Endodermal cell (in vitro differentiated cells): Measurements from ENCODE around the gene RPS23. TPM values are rescaled to one million over a fixed set of nuclear protein-coding genes. Genes with fewer than 3 reads are reported as not detected.

Experiments used
- DNase-seq: peaks from one replicate; pipeline ENCODE4 v3.0.0-alpha.2; 2017
- H3K27ac ChIP-seq: 2 replicates; pipeline ENCODE4 v1.5.1; 2013; ENCODE audit warnings: mild to moderate bottlenecking, low read depth, low read length, moderate library complexity
- H3K27me3 ChIP-seq: 2 replicates; pipeline ENCODE4 v1.6.1; 2013; ENCODE audit warnings: mild to moderate bottlenecking, low read length, moderate library complexity; ENCODE audit not compliant: insufficient read depth, control insufficient read depth, poor library complexity, severe bottlenecking
- H3K36me3 ChIP-seq: 2 replicates; pipeline ENCODE4 v1.7.0; 2013; ENCODE audit warnings: mild to moderate bottlenecking, low read length, moderate library complexity; ENCODE audit not compliant: control insufficient read depth, insufficient read depth
- H3K4me1 ChIP-seq: one replicate; pipeline ENCODE4 v1.7.0; 2013; ENCODE audit warnings: low read length; ENCODE audit not compliant: control insufficient read depth, insufficient read depth
- H3K4me3 ChIP-seq: 2 replicates; pipeline ENCODE4 v1.5.1; 2013; ENCODE audit warnings: mild to moderate bottlenecking, low read length, moderate library complexity
- H3K9ac ChIP-seq: 2 replicates; pipeline ENCODE4 v1.6.1; 2013; ENCODE audit warnings: mild to moderate bottlenecking, low read length, moderate library complexity; ENCODE audit not compliant: poor library complexity, severe bottlenecking; ENCODE audit errors: extremely low read depth
- H3K9me3 ChIP-seq: 2 replicates; pipeline ENCODE4 v1.6.1; 2013; ENCODE audit warnings: mild to moderate bottlenecking, low read length, moderate library complexity; ENCODE audit not compliant: control insufficient read depth
- H3K27ac Mint-ChIP-seq: 2 replicates; pipeline ENCODE4 v1.8.0; 2020; ENCODE audit warnings: mixed read lengths
- H3K27me3 Mint-ChIP-seq: 2 replicates; pipeline ENCODE4 v1.8.0; 2021; ENCODE audit warnings: mild to moderate bottlenecking, mixed read lengths; ENCODE audit not compliant: insufficient read depth
- H3K36me3 Mint-ChIP-seq: 2 replicates; pipeline ENCODE4 v1.8.0; 2020; ENCODE audit warnings: low read depth, mixed read lengths
- H3K4me1 Mint-ChIP-seq: 2 replicates; pipeline ENCODE4 v1.8.0; 2020; ENCODE audit warnings: mixed read lengths
- H3K4me3 Mint-ChIP-seq: 2 replicates; pipeline ENCODE4 v1.8.0; 2020; ENCODE audit warnings: mild to moderate bottlenecking, moderate library complexity, mixed read lengths
- H3K9me3 Mint-ChIP-seq: 2 replicates; pipeline ENCODE4 v1.8.0; 2020; ENCODE audit warnings: mild to moderate bottlenecking, mixed read lengths
- CTCF ChIP-seq: fragments of 200-600 bp; sonication (generic); conservative IDR thresholded peaks from 2 replicates; pipeline ENCODE4 v1.5.0; 2021; ENCODE audit warnings: antibody characterized with exemption, mild to moderate bottlenecking
- WGBS, 2 experiments: methylation state at CpG; one replicate each; pipeline versions ENCODE4 v1.1.5 to v1.1.7; 2013; ENCODE audit warnings: missing lambda C conversion rate in 2 of 2, mixed read lengths in 1 of 2; ENCODE audit not compliant: insufficient coverage in 1 of 2, insufficient read length in 1 of 2; 5-methylcytosine and 5-hydroxymethylcytosine counted together
- total RNA-seq, 2 donors: library from RNA; stranded (reverse); fragmentation: NEBNext Ultra II Directional in 1 of 2; extraction: Animal tissue kit (Norgen Biotek cat#: 25700) in 1 of 2; gene quantifications; 2 replicates in 1 of 2; 3 replicates in 1 of 2; pipeline ENCODE4 v1.2.1, GENCODE V29; 2021

The RPS23 gene
- total RNA-seq, 2 donors from 2014 or later: 2,365 to 2,370 TPM

- no peaks in the 10 kb centered on the region for H3K9me3 ChIP-seq
- no peaks in the 10 kb centered on the region for H3K36me3 ChIP-seq
- H3K27me3 ChIP-seq: no peaks in the 10 kb centered on the region
- TF ChIP-seq CTCF: no peak
- DNase-seq: no peak
- H3K4me3 ChIP-seq: no peak overlapping the region
- 78 to 86% methylated on average over 5 of the region's 5 CpGs for WGBS, 2 experiments
- no peak overlapping the region for H3K27ac ChIP-seq
- Mint-ChIP-seq H3K27ac (no peak overlapping the region), H3K27me3 (no peaks in the 10 kb centered on the region), H3K36me3 (no peaks in the 10 kb centered on the region), H3K4me1 (peaks cover 17% of the 10 kb centered on the region), H3K9me3 (no peaks in the 10 kb centered on the region), H3K4me3 (no peak overlapping the region)
- no peak overlapping the region for H3K9ac ChIP-seq
- no peaks in the 10 kb centered on the region for H3K4me1 ChIP-seq
Measured at GRCh38 chr5:82234885-82235284, 43.3 kb downstream of the RPS23 start.

DNA sequence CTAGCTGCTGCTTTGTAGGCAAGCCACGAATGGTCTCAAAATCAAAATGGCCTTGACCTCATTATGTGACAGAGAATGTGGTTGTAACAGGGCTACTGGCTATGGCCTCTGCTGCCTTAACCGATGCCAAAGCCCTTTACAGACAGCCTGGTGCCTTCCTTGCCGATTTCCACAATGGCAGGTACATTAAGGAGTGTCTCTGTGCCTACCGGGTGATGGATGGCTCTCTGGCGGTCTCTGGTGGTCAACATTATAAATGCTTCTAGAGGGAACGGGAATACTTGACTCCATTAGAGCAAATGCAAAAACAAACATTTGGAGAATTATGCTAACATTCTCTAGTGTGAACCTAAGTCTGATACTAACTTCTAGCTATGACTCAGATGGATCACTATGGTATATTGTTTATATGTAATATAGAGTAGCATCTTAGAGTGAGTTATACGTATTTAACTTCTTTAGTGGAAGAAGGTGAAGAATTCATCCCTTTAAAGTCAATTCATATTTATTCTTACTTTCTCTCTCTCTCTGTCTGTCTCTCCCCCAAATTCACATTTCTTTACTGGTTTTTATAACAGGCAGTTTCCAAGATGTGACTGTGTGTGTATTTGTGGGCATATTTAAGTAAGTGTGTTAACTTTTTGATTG, 52.5 kb downstream of the RPS23 start:
- peak; percentile 90 for TF ChIP-seq CTCF
- Histone ChIP-seq H3K27ac (no peak overlapping the region), H3K9ac (no peak overlapping the region), H3K9me3 (no peaks in the 10 kb centered on the region), H3K36me3 (no peaks in the 10 kb centered on the region), H3K27me3 (no peaks in the 10 kb centered on the region), H3K4me3 (no peak overlapping the region), H3K4me1 (peaks cover 5% of the 10 kb centered on the region)
- no peak overlapping the region for H3K4me3 Mint-ChIP-seq
- DNase-seq: peak; percentile 90
- no peaks in the 10 kb centered on the region for H3K36me3 Mint-ChIP-seq
- peaks cover 11% of the 10 kb centered on the region for H3K4me1 Mint-ChIP-seq
- no peak overlapping the region for H3K27ac Mint-ChIP-seq
- no peaks in the 10 kb centered on the region for H3K9me3 Mint-ChIP-seq
- no peaks in the 10 kb centered on the region for H3K27me3 Mint-ChIP-seq
- 23 to 29% methylated on average over 5 to 6 of the region's 7 CpGs for WGBS, 2 experiments
